GM18520 (cell line): ENCODE measurements around the gene OPHN1.

ENCODE experiments used
- ATAC-seq: cut with Tn5 transposase; IDR thresholded peaks from one replicate; pipeline ENCODE4 v1.9.1; 2021; ENCODE audit not compliant: unreplicated experiment

Gene OPHN1

DNA sequence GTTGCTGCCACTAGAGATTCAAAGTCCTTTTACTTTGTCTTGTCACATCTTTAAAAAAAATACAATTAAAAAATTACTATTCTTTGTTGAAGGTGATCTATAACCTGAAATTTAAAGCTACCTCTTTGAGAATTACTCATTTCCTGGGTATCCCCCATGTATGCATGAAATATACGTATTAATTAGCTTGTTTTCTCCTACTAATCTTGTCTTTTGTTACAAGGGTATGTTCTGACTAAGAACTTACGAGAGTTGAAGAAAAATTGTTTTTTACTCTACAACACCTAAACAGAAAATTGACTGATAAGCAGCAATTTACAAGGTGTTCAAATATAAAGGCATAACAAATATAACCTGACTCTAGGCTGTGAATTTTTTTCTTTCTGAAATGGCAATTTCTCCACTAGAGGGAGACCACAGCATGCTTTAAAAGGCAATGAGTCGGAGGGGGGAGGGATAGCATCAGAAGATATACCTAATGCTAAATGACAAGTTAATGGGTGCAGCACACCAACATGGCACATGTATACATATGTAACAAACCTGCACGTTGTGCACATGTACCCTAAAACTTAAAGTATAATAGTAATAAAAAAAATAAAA, 249.6 kb downstream of the OPHN1 start:
- ATAC-seq = no peak

- no peak for ATAC-seq
Measured at GRCh38 chrX:68180579-68180978, 252.7 kb downstream of the OPHN1 start.

DNA sequence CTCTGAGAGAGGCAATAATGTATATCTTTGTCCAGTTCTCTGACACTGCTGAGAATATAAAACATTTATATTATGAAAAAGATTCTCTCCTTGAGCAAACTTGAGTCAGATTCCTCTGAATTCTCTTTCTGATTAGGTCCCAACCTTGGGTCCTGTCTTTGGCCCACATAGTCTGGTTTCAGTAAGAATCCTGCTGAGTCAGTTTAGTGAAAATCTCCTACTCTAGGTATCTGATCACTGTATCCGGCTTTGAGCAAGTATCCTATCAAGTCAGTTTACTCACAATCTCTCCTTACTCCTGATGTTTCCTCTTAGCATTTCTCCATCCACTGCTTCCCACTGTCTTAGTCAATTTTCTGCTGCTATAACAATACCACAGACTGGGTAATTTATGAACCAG, 253.9 kb downstream of the OPHN1 start:
- no peak for ATAC-seq

DNA sequence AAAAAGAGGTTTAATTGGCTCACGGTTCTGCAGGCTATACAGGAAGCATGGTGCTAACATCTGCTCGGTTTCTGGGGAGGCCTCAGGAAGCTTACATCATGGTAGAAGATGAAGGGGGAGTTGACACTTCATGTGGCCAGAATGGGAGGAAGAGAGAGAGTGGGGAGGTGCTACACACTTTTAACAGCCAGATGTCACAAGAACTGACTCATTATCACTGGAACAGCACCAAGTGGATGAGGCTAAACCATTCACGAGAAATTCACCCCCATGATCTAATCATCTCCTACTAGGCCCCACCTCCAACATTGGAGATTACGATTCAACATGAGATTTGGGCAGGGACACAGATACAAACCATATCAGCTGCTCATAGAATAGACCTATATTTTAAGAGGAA, 255.8 kb downstream of the OPHN1 start:
- ATAC-seq = no peak

DNA sequence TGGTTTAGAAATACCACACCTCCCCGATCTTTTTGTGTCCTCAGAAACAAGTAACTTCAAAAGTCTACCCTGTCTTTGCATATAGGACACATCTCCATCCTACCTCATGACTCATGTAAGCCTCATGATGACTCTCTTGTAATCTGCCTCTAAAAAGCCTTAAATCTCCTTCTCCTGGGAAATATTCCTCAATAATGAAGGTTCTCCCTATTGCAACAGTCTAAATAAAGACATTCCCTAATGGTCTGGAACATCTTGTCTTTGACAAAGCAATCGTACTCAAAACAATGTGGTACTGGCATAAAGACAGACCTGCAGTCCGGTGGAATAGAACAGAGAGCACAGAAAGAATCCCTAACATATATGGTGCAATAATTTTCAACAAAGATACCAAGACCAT, 257.7 kb downstream of the OPHN1 start:
- no peak for ATAC-seq

DNA sequence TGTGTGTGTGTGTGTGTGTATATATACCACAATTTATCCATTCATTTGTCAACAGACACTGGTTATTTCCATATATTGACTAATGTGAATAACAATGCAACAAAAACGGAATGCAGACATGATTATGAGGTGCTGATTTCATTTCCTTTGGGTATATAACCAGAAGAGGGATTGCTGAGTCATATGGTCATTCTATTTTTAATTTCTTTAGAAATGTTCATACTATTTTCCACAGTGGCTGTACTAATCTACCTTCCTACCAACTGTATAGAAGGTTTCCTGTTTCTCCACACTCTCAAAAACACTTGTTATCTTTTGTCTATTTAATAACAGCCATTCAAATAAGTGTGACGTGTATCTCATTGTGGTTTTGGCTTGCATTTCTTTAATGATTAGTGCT, 269.9 kb downstream of the OPHN1 start:
- no peak for ATAC-seq

DNA sequence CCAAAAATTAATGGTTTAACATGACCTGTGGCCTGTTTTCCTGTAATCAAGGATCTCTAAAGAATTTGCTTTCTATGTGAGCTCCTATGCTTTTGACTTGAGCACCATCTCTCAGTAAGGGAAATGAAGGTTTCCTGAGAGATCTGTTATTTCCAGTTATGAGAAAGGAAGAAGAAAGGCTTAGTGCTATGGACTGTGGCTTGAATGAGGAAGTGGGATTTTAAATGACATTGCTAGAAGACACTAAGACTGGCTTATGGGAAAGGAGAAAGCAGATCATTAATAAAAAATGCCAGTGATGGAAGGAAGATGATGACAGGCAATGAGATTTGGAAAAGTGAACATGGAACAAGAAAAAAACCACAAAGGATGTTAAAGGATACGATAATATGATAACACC, 285.4 kb downstream of the OPHN1 start:
- ATAC-seq = no peak

DNA sequence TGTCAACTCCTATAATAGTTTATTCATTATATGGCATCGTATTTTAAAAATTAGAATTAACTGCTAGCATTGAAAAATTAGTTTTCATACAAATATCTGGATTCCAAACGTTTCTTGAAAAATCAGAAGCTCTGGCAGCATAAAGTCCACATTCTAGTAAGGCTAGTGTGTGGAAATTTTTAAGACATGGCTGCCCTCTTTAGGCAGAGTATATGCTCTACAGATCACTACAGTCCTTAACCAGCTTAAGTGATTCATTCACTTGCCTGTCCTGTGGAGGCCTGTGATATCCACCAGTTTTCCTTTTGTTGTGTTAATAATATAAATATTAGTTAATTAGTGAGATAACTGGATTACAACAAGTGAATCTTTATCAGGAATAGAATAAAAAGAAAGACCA, 287.2 kb downstream of the OPHN1 start:
- no peak for ATAC-seq

- ATAC-seq = no peak
Measured at GRCh38 chrX:68139791-68140190, 293.5 kb downstream of the OPHN1 start.

DNA sequence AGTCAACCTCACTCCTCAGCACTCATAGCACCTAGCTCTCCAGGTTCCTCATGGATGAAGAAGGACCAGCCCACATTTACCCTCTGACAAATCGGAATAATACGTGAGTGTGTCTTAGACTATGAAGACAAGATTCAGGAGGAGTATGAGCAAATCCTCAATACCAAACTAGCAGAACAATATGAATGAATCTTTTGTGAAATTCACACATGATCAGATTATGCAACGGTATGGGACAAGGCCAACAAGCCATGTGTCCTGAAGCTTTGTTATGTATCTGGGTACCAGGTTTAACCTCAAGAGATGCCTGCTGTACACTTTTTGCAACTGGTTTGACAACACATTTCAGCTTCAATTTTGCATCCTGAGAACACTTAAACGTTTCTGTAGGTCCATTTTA, 300.1 kb downstream of the OPHN1 start:
- ATAC-seq = no peak

DNA sequence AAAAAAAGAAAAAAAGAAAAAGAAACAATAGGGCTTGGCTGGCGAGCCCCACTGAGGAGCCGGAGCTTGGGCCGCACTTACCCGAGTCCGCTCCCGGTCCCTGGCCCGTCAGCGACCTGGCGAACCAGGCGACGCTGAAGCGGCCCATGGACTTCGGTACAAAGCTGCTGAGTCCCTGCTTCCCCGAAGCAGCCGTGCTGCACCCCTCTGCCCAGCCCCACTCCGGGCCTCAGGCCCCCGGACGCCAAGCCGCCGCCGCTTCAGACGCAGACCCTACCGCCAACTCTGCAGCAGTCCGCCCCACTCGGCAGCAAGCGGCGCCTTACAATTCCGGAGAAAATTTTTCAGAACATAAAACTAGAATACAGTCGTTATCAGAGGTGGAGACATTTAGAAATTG, 300.5 kb downstream of the OPHN1 start:
- no peak for ATAC-seq

DNA sequence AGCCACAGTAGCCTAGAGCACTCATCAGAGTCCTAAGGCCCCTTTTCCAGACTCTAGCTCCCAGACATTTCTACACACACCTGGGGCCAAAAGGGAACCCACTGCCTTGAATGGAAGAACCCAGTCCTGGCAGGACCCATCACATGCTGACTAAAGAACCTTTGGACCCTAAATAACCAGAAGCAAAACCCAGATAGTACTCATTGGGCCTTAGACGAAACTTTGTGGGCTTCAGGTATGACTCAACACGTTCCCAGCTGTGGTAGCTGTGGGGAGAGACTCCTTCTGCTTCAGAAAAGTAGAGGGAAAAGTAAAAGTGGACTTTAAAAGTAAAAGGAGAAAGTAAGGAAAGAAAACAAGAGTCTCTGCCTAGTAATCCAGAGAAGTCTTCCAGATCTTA, 311.5 kb downstream of the OPHN1 start:
- no peak for ATAC-seq

DNA sequence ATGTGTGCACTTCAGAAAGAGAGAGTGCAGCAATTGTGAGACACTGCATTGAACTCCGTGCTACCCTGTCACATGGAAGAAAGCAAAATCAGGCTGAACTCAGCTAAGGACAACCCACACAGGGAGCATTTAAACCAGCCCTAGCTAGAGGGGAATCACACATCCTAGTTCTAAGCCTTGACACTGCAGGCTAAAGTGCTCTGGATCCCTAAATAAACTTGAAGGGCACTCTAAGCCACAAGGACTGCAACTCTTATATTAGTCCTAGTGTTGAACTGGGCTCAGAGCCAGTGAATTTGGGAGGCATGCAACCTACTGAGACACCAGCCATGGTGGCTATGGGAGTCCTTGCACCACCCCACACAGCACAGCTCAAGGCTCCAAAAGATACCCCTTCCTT, 311.9 kb downstream of the OPHN1 start:
- ATAC-seq = no peak

DNA sequence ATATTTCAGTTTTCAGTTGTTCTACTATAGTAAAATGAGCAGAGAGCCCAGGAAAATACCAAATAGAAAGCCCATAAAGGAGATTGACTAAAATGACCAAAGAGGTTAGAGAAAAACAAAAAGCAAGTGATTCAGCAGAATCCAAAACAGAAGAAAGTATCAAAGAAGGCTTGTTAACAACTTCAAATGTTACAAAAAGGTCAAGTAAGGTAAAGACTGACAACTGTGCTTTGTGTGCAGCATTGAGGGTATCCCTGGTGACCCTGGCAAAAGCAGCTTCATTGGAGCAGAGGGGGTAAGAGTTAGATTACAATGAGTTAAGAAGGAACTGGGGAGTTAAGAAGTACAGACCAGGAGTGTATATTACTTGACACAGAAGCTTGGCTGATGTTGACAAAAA, 317.9 kb downstream of the OPHN1 start:
- no peak for ATAC-seq

DNA sequence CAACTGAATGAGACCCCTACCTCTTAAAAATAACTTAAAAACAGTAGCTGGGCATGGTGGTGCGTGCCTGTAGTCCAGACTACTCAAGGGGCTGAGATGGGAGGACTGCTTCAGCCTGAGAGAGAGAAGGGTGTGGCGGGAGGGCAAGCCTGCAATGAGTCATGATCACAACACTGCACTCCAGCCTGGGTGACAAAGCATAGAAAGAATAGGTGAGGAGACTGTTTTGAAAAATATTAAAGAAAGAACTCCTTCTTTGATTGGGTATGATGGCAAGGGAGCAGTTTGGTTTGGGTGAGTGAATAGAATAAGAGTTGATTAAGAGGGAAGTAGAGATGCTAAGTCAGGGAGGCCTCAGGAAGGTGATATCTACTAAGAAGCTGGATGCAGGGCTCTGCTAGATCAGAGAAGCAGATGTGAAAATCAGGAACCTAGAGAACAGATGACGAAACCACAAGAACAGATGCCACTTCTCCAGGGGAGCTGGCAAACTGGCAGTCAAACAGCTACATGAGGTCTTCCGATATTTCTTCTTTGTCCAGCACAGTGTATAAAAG, 318.6 kb downstream of the OPHN1 start:
- ATAC-seq = no peak

GRCh38 chrX:68113837-68114572, 319.3 kb downstream of the OPHN1 start:
- ATAC-seq = no peak

DNA sequence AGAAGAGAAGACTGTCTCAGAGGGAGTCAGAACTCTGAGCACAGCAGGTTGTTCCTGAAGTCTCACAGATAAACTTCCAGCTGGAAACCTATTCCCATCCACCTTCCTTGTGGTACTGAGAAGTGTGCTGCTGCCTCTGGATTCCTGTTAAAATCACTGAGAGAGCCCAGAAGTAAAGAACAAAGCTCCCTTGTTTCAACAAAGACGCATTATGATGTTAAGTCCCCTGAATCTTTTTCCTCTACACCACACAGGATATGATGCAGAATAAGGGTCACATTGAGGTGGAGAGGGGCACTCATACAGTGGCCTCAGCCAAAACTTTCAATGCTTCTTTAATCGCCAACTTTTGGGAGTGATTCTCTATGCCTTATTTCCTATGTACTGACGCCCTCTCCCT, 321.0 kb downstream of the OPHN1 start:
- no peak for ATAC-seq

DNA sequence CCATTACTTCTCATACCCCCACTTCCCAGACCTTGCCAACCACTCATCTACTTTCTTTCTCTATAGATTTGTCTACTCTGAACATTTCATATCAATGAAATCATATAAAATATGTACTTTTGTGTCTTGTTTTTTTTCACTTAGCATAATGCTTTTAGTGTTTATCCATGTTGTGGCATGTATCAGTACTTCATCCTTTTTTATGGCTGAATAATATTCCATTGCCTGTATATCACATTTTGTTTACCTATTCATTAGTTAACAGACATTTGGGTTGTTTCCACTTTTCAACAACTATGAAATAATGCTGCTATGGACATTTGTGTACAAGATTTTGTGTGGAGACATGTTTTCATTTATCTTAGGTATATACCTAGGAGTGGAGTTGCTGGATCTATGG, 324.1 kb downstream of the OPHN1 start:
- no peak for ATAC-seq

- no peak for ATAC-seq
Measured at GRCh38 chrX:68098431-68098830, 334.9 kb downstream of the OPHN1 start.

- ATAC-seq = no peak
Measured at GRCh38 chrX:68090266-68090665, 343.0 kb downstream of the OPHN1 start.

DNA sequence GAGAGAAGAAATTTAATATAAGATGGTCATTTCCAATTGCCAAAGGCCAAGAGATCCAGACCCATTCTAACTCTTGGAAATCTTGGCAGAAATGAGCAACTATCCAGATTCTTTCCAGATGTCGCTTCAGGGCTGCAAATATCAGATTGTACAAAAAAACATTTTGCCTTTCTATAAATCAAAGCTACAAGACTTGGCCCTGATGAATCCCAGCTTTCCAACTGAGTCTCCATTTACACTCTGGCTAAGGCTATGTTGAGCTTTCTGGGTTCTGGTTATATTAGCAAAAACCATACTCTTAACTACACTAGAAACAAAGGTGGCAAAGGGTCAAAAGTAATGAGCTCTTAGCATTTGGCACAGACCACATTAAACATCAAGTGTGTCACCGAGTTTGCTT, 345.8 kb downstream of the OPHN1 start:
- no peak for ATAC-seq

DNA sequence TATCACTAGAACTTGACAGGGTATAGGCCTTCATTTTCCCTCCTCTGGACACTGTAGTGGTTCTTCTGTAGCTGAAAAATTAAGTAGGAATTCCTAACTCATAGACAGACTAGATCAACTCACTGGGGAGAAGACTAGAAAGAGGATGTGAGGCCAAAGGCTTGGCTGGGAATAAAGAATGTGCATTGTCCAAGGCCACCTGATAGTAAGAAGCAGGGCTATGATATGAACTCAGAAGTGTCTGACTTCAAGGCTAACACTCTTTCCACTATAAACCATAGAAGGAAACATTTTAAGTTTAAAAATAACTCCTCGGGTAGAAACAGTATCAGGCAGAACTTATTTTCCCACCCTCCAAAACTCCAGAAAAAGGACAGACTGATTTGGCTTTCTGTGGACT, 346.6 kb downstream of the OPHN1 start:
- ATAC-seq = no peak

GRCh38 chrX:68084765-68085164, 348.5 kb downstream of the OPHN1 start:
- ATAC-seq = no peak
